K562 (cell line): Measurements from ENCODE around the gene HMGCL. TPM values are rescaled to one million over a fixed set of nuclear protein-coding genes. Genes with fewer than 3 reads are reported as not detected.

Experiments used
- CBX1 ChIP-seq: sonication (generic); IDR thresholded peaks from 2 replicates; pipeline ENCODE4 v1.6.1; 2016; ENCODE audit warnings: antibody characterized with exemption, low read depth, mild to moderate bottlenecking
- CEBPB ChIP-seq: fragments of 450-650 bp; IDR thresholded peaks from 2 replicates; pipeline ENCODE4 v1.6.1; 2016; ENCODE audit warnings: missing genetic modification characterization, missing compliant biosample characterization
- CSDE1 ChIP-seq, 2 experiments: fragments of 450-650 bp; IDR thresholded peaks; 2 replicates each; pipeline ENCODE4 v1.6.1; 2016; ENCODE audit warnings: mild to moderate bottlenecking in 1 of 2
- EP400 ChIP-seq: fragments of 450-650 bp; IDR thresholded peaks from 2 replicates; pipeline ENCODE4 v1.6.1; 2017; ENCODE audit warnings: antibody characterized with exemption, mild to moderate bottlenecking, moderate library complexity
- ETV5 ChIP-seq: sonication (generic); formaldehyde crosslinking; IDR thresholded peaks from 2 replicates; pipeline ENCODE4 v1.4.0; 2020; ENCODE audit warnings: low read depth, mild to moderate bottlenecking, missing genetic modification reagents
- EZH2 ChIP-seq: IDR thresholded peaks from 2 replicates; pipeline ENCODE4 v1.6.1; 2012; ENCODE audit warnings: low read depth, mild to moderate bottlenecking, inconsistent platforms, low read length, borderline replicate concordance
- JUNB ChIP-seq: fragments of 450-650 bp; formaldehyde crosslinking; conservative IDR thresholded peaks from 2 replicates; pipeline ENCODE4 v1.4.0; 2020; ENCODE audit warnings: mild to moderate bottlenecking
- KAT7 ChIP-seq: sonication (generic); formaldehyde crosslinking; IDR thresholded peaks from 2 replicates; pipeline ENCODE4 v1.8.0; 2022; ENCODE audit warnings: missing genetic modification reagents, mild to moderate bottlenecking, borderline replicate concordance
- MEF2D ChIP-seq: conservative IDR thresholded peaks from 2 replicates; pipeline ENCODE4 v1.6.1; 2016; ENCODE audit warnings: low read depth, missing genetic modification characterization, missing compliant biosample characterization
- NFYB ChIP-seq: IDR thresholded peaks from 2 replicates; pipeline ENCODE4 v1.6.1; 2011; ENCODE audit warnings: mild to moderate bottlenecking, moderate library complexity; ENCODE audit not compliant: insufficient read length; ENCODE audit errors: extremely low read depth
- POLR2A ChIP-seq: fragments of 450-650 bp; conservative IDR thresholded peaks from 2 replicates; pipeline ENCODE4 v1.6.1; 2016
- POLR2AphosphoS2 ChIP-seq: IDR thresholded peaks from 2 replicates; pipeline ENCODE4 v1.6.1; 2012; ENCODE audit warnings: low read length, improper control_type of control experiment
- POLR2B ChIP-seq: fragments of 450-650 bp; IDR thresholded peaks from 2 replicates; pipeline ENCODE4 v1.6.1; 2018; ENCODE audit warnings: low read depth; ENCODE audit not compliant: partially characterized antibody
- POLR3A ChIP-seq: IDR thresholded peaks from 2 replicates; pipeline ENCODE4 v1.6.1; 2011; ENCODE audit warnings: borderline replicate concordance, mild to moderate bottlenecking, moderate library complexity; ENCODE audit not compliant: insufficient read length, insufficient read depth; ENCODE audit errors: extremely low read depth
- POU5F1 ChIP-seq: fragments of 150-350 bp; IDR thresholded peaks from 2 replicates; pipeline ENCODE4 v1.6.1; 2014; ENCODE audit warnings: borderline replicate concordance, low read length, low read depth, mild to moderate bottlenecking; ENCODE audit not compliant: partially characterized antibody
- RBM25 ChIP-seq: fragments of 200-400 bp; formaldehyde crosslinking; IDR thresholded peaks from 2 replicates; pipeline ENCODE4 v1.6.1; 2018; ENCODE audit warnings: low read length, low read depth, moderate library complexity; ENCODE audit not compliant: severe bottlenecking
- THRB ChIP-seq: fragments of 450-650 bp; formaldehyde crosslinking; conservative IDR thresholded peaks from 2 replicates; pipeline ENCODE4 v1.4.0; 2022; ENCODE audit warnings: mild to moderate bottlenecking, missing genetic modification characterization
- TRIM28 ChIP-seq: fragments of 450-650 bp; IDR thresholded peaks from 2 replicates; pipeline ENCODE4 v1.6.1; 2017
- ZBTB8A ChIP-seq: fragments of 450-650 bp; IDR thresholded peaks from 2 replicates; pipeline ENCODE4 v1.6.1; 2018; ENCODE audit warnings: mild to moderate bottlenecking, moderate library complexity; ENCODE audit not compliant: partially characterized antibody
- ZNF407 ChIP-seq: fragments of 450-650 bp; IDR thresholded peaks from 2 replicates; pipeline ENCODE4 v1.6.1; 2016; ENCODE audit warnings: low read depth
- ZNF586 ChIP-seq: fragments of 450-650 bp; formaldehyde crosslinking; conservative IDR thresholded peaks from 2 replicates; pipeline ENCODE4 v1.4.0; 2020; ENCODE audit warnings: mild to moderate bottlenecking, moderate library complexity
- ZNF695 ChIP-seq: fragments of 450-650 bp; formaldehyde crosslinking; IDR thresholded peaks from 2 replicates; pipeline ENCODE4 v1.4.0; 2020; ENCODE audit warnings: mild to moderate bottlenecking, moderate library complexity
- ZNF76 ChIP-seq: fragments of 250-450 bp; sonication (Bioruptor Pico); IDR thresholded peaks from 2 replicates; pipeline ENCODE4 v1.4.0; 2020; ENCODE audit warnings: mild to moderate bottlenecking, moderate library complexity, borderline replicate concordance
- polyA plus RNA-seq, 8 experiments: library from polyadenylated mRNA; depleted of rRNA in 4 of 8; stranded (reverse) in 5 of 8; unstranded in 3 of 8; fragments of >200 nt; fragmentation: Nextera tagmentation in 2 of 8; fragmentation: Illumina TruSeq in 1 of 8; extraction: Ambion mirVana in 2 of 8; extraction: Trizol in 1 of 8; gene quantifications; 2 replicates each; pipeline versions ENCODE4 v1.2.1 to v1.2.3, GENCODE V29; 2011 to 2014; ENCODE audit warnings: inconsistent platforms in 1 of 8, missing spikeins in 1 of 8
- total RNA-seq, 7 experiments: library from RNA; depleted of rRNA in 6 of 7; stranded (reverse); fragments of >200 nt in 6 of 7; fragmentation: Illumina TruSeq in 2 of 7; extraction: Trizol in 2 of 7; gene quantifications; 2 replicates each; pipeline versions ENCODE4 v1.2.1 to v1.2.3, GENCODE V29; 2011 to 2021; ENCODE audit warnings: low replicate concordance in 1 of 7

The HMGCL gene
- total and polyA plus RNA-seq, 9 of the 15 experiments (the other 6 are each of a cell fraction or from before 2014, with no cell fraction given) = 18.0 to 82.2 (median 24.2) TPM

GRCh38 chr1:23788695-23789094 is 36.5 kb downstream of the HMGCL start (continued):
- TF ChIP-seq POLR3A = no peak
- TF ChIP-seq KAT7 (CRISPR knock-in tag) = no peak
- TF ChIP-seq EP400 = no peak
- peak; percentile 66 for TF ChIP-seq POLR2A
- no peak for TF ChIP-seq CSDE1 (IDR thresholded peaks at IDR 0.05)
- TF ChIP-seq TRIM28 = 0 out of 2 replicates have a peak, but pooled peaks have one; percentile 18
- TF ChIP-seq ZNF586 (CRISPR knock-in tag) = no peak
- TF ChIP-seq NFYB = no peak
- TF ChIP-seq ZNF695 (CRISPR knock-in tag) = no peak
- TF ChIP-seq POU5F1 = no peak
- TF ChIP-seq CEBPB (tag) = peak; percentile 84
- TF ChIP-seq ZBTB8A = no peak
- TF ChIP-seq JUNB = no peak
- TF ChIP-seq MEF2D = no peak
- TF ChIP-seq RBM25 = no peak
- TF ChIP-seq CBX1 = no peak
- TF ChIP-seq EZH2 = no peak
- no peak for TF ChIP-seq ETV5 (CRISPR knock-in tag)
- TF ChIP-seq ZNF76 = no peak
- TF ChIP-seq POLR2B = peak; percentile 34
- TF ChIP-seq POLR2AphosphoS2 = no peak
- no peak for TF ChIP-seq ZNF407
- TF ChIP-seq THRB (CRISPR knock-in tag) = no peak
